CD4-positive, CD25-positive, alpha-beta regulatory T cell (primary cell): ENCODE data around the gene DNAAF8. TPM values are rescaled to one million over a fixed set of nuclear protein-coding genes. Genes with fewer than 3 reads are reported as not detected.

Source experiments
- ATAC-seq, 2 donors: fragments of 150-1000 bp; cut with Tn5 transposase; one replicate each; pipeline ENCODE4 v1.10.0; 2021; ENCODE audit warnings: low read depth in 2 of 2, moderate number of reproducible peaks in 2 of 2, moderate library complexity in 1 of 2
- DNase-seq, 3 donors: peaks; one replicate each; pipeline versions ENCODE4 v3.0.0 to v3.0.0-alpha.2; 2012 to 2022; ENCODE audit warnings: mixed read lengths in 1 of 3
- H3K27ac ChIP-seq: one replicate; pipeline ENCODE4 v1.7.0; 2013; ENCODE audit warnings: mild to moderate bottlenecking, low read length; ENCODE audit not compliant: insufficient read depth, poor library complexity, severe bottlenecking
- H3K27me3 ChIP-seq: one replicate; pipeline ENCODE4 v1.7.0; 2013; ENCODE audit warnings: low read length; ENCODE audit not compliant: control insufficient read depth, insufficient read depth
- H3K36me3 ChIP-seq: one replicate; pipeline ENCODE4 v1.7.0; 2013; ENCODE audit warnings: mild to moderate bottlenecking, low read length, moderate library complexity; ENCODE audit not compliant: control insufficient read depth, insufficient read depth
- H3K4me1 ChIP-seq: 2 replicates; pipeline ENCODE4 v1.7.0; 2013; ENCODE audit warnings: mild to moderate bottlenecking, low read length; ENCODE audit not compliant: insufficient read depth, control insufficient read depth, poor library complexity, severe bottlenecking
- H3K4me3 ChIP-seq: one replicate; pipeline ENCODE4 v1.7.0; 2013; ENCODE audit warnings: low read depth, mild to moderate bottlenecking, low read length, moderate library complexity
- H3K9me3 ChIP-seq, 2 experiments: 1 replicate in 1 of 2; 2 replicates in 1 of 2; pipeline ENCODE4 v1.7.0; 2013; ENCODE audit warnings: low read length in 2 of 2, mild to moderate bottlenecking in 1 of 2, moderate library complexity in 1 of 2; ENCODE audit not compliant: control insufficient read depth in 2 of 2
- H3K27ac Mint-ChIP-seq, 3 donors: one replicate each; pipeline ENCODE4 v1.8.0; 2020 to 2022; ENCODE audit warnings: mild to moderate bottlenecking in 3 of 3, mixed read lengths in 3 of 3, moderate library complexity in 2 of 3
- H3K27me3 Mint-ChIP-seq: one replicate; pipeline ENCODE4 v1.8.0; 2022; ENCODE audit warnings: mild to moderate bottlenecking, mixed read lengths
- H3K36me3 Mint-ChIP-seq: one replicate; pipeline ENCODE4 v1.8.0; 2020; ENCODE audit warnings: mixed read lengths
- H3K4me1 Mint-ChIP-seq, 4 donors: one replicate each; pipeline ENCODE4 v1.8.0; 2020 to 2022; ENCODE audit warnings: mixed read lengths in 4 of 4, mild to moderate bottlenecking in 1 of 4
- H3K4me3 Mint-ChIP-seq, 4 donors: one replicate each; pipeline ENCODE4 v1.8.0; 2020 to 2022; ENCODE audit warnings: mild to moderate bottlenecking in 4 of 4, mixed read lengths in 4 of 4, moderate library complexity in 3 of 4
- H3K9me3 Mint-ChIP-seq, 7 donors: one replicate each; pipeline ENCODE4 v1.8.0; 2020 to 2022; ENCODE audit warnings: mixed read lengths in 7 of 7, mild to moderate bottlenecking in 3 of 7, moderate library complexity in 2 of 7
- polyA plus RNA-seq, 4 donors: library from polyadenylated mRNA; unstranded; fragments of 300-500 nt; fragmentation: Illumina TruSeq; gene quantifications; one replicate each; pipeline ENCODE4 v1.2.3, GENCODE V29; 2021
- total RNA-seq: library from RNA; stranded (reverse); gene quantifications from one replicate; pipeline ENCODE4 v1.2.3, GENCODE V29; 2022

Gene DNAAF8
- total and polyA plus RNA-seq, 5 donors from 2014 or later, result 0.06 TPM; not detected in 4

GRCh38 chr16:4746215-4746614 is 11.9 kb downstream of the DNAAF8 start:
- Mint-ChIP-seq H3K9me3 (no peaks in the 10 kb centered on the region), H3K4me3 (no peak overlapping the region), H3K36me3 (peaks cover 5% of the 10 kb centered on the region), H3K27me3 (peaks cover 5% of the 10 kb centered on the region), H3K4me1 (peaks cover 5 to 23% (median 8%) of the 10 kb centered on the region in 4 donors), H3K27ac (peak overlapping the region in 1 of 3 donors; percentile 9)
- no peaks in the 10 kb centered on the region for H3K27me3 ChIP-seq
- no peaks in the 10 kb centered on the region for H3K9me3 ChIP-seq
- ATAC-seq, result no peak
- H3K4me1 ChIP-seq, result no peaks in the 10 kb centered on the region
- H3K36me3 ChIP-seq, result peaks cover 5% of the 10 kb centered on the region
- H3K27ac ChIP-seq, result no peak overlapping the region
- no peak for DNase-seq
- no peak overlapping the region for H3K4me3 ChIP-seq

- Mint-ChIP-seq H3K27ac (peak overlapping the region in 2 of 3 donors; percentile 33 to 63), H3K4me3 (no peak overlapping the region), H3K27me3 (peaks cover 5% of the 10 kb centered on the region), H3K36me3 (peaks cover 5% of the 10 kb centered on the region), H3K9me3 (no peaks in the 10 kb centered on the region), H3K4me1 (peaks cover 5 to 23% (median 8%) of the 10 kb centered on the region in 4 donors)
- no peak for ATAC-seq
- no peak overlapping the region for H3K4me3 ChIP-seq
- no peaks in the 10 kb centered on the region for H3K4me1 ChIP-seq
- no peaks in the 10 kb centered on the region for H3K9me3 ChIP-seq
- peaks cover 12% of the 10 kb centered on the region for H3K36me3 ChIP-seq
- H3K27me3 ChIP-seq, result no peaks in the 10 kb centered on the region
- DNase-seq, result no peak
- H3K27ac ChIP-seq, result no peak overlapping the region
These were observed 12.7 kb downstream of the DNAAF8 start for GRCh38 chr16:4746991-4747574.

GRCh38 chr16:4747906-4748681 is 13.8 kb downstream of the DNAAF8 start:
- Mint-ChIP-seq H3K27me3 (peaks cover 1% of the 10 kb centered on the region), H3K4me1 (peaks cover 5 to 22% (median 8%) of the 10 kb centered on the region in 4 donors), H3K4me3 (peak overlapping the region in 2 of 4 donors; percentile 2 to 59), H3K36me3 (peaks cover 5% of the 10 kb centered on the region), H3K9me3 (no peaks in the 10 kb centered on the region), H3K27ac (peak overlapping the region; percentile 33 to 63 (median 35))
- Histone ChIP-seq H3K4me1 (no peaks in the 10 kb centered on the region), H3K27me3 (no peaks in the 10 kb centered on the region), H3K4me3 (no peak overlapping the region), H3K27ac (no peak overlapping the region), H3K36me3 (peaks cover 20% of the 10 kb centered on the region), H3K9me3 (no peaks in the 10 kb centered on the region)
- DNase-seq (no peak), ATAC-seq (no peak)

GRCh38 chr16:4748682-4749411 is 14.5 kb downstream of the DNAAF8 start:
- Mint-ChIP-seq H3K27me3 (no peaks in the 10 kb centered on the region), H3K4me3 (no peak overlapping the region), H3K9me3 (no peaks in the 10 kb centered on the region), H3K4me1 (peaks cover 0 to 16% (median 6%) of the 10 kb centered on the region in 4 donors), H3K36me3 (peaks cover 7% of the 10 kb centered on the region), H3K27ac (peak overlapping the region in 2 of 3 donors; percentile 33 to 62)
- Histone ChIP-seq H3K27ac (no peak overlapping the region), H3K36me3 (peaks cover 22% of the 10 kb centered on the region), H3K4me3 (no peak overlapping the region), H3K9me3 (no peaks in the 10 kb centered on the region), H3K4me1 (no peaks in the 10 kb centered on the region), H3K27me3 (no peaks in the 10 kb centered on the region)
- ATAC-seq, result no peak
- DNase-seq, result no peak

- Mint-ChIP-seq H3K4me1 (peaks cover 0 to 16% (median 6%) of the 10 kb centered on the region in 4 donors), H3K9me3 (no peaks in the 10 kb centered on the region)
- H3K9me3 ChIP-seq, result no peaks in the 10 kb centered on the region
These were observed 15.4 kb downstream of the DNAAF8 start for GRCh38 chr16:4749700-4750257.

GRCh38 chr16:4750896-4751295 is 16.6 kb downstream of the DNAAF8 start:
- DNase-seq (no peak), ATAC-seq (no peak)
- peaks cover 34% of the 10 kb centered on the region for H3K36me3 ChIP-seq
- H3K4me3 Mint-ChIP-seq, result no peak overlapping the region
- H3K36me3 Mint-ChIP-seq, result peaks cover 17% of the 10 kb centered on the region
- no peak overlapping the region for H3K27ac Mint-ChIP-seq
- no peaks in the 10 kb centered on the region for H3K27me3 ChIP-seq
- no peak overlapping the region for H3K27ac ChIP-seq
- no peaks in the 10 kb centered on the region for H3K4me1 ChIP-seq
- peaks cover 0 to 2% (median 0%) of the 10 kb centered on the region in 7 donors for H3K9me3 Mint-ChIP-seq
- H3K27me3 Mint-ChIP-seq, result no peaks in the 10 kb centered on the region
- no peak overlapping the region for H3K4me3 ChIP-seq
- peaks cover 0 to 16% (median 7%) of the 10 kb centered on the region in 4 donors for H3K4me1 Mint-ChIP-seq
- H3K9me3 ChIP-seq, result no peaks in the 10 kb centered on the region

More at GRCh38 chr16:4749700-4750257, 15.4 kb downstream of the DNAAF8 start:
- no peak overlapping the region for H3K27ac Mint-ChIP-seq
- H3K4me3 Mint-ChIP-seq, result no peak overlapping the region
- Histone ChIP-seq H3K27me3 (no peaks in the 10 kb centered on the region), H3K27ac (no peak overlapping the region), H3K36me3 (peaks cover 25% of the 10 kb centered on the region), H3K4me1 (no peaks in the 10 kb centered on the region), H3K4me3 (no peak overlapping the region)
- no peak for DNase-seq
- ATAC-seq, result no peak
- no peaks in the 10 kb centered on the region for H3K27me3 Mint-ChIP-seq
- H3K36me3 Mint-ChIP-seq, result peaks cover 8% of the 10 kb centered on the region

- peaks cover 23% of the 10 kb centered on the region for H3K36me3 Mint-ChIP-seq
These were observed 18.2 kb downstream of the DNAAF8 start for GRCh38 chr16:4752351-4753100.

More at GRCh38 chr16:4752351-4753100, 18.2 kb downstream of the DNAAF8 start:
- Mint-ChIP-seq H3K9me3 (peaks cover 0 to 2% (median 0%) of the 10 kb centered on the region in 7 donors), H3K4me3 (no peak overlapping the region), H3K4me1 (peaks cover 0 to 10% (median 7%) of the 10 kb centered on the region in 4 donors), H3K27me3 (no peaks in the 10 kb centered on the region), H3K27ac (no peak overlapping the region)
- Histone ChIP-seq H3K4me1 (no peaks in the 10 kb centered on the region), H3K27me3 (no peaks in the 10 kb centered on the region), H3K27ac (no peak overlapping the region), H3K36me3 (peaks cover 39% of the 10 kb centered on the region), H3K9me3 (no peaks in the 10 kb centered on the region), H3K4me3 (no peak overlapping the region)
- ATAC-seq (no peak), DNase-seq (no peak)
